Endothelial cell of umbilical vein (primary cell): ENCODE results near the gene IDNK. TPM values are rescaled to one million over a fixed set of nuclear protein-coding genes. Genes with fewer than 3 reads are reported as not detected.

Source experiments
- BruUV-seq: library from RNA; stranded (reverse); fragments of 400-500 nt; replicated peaks from 2 replicates; lab custom pipeline; 2021; lab: Mats Ljungman, UMichigan
- CTCF ChIA-PET: fragments of 300-600, 350-600 bp; sonication (Branson Sonifier 250); formaldehyde crosslinking; loops from one replicate; lab custom pipeline; 2021; ENCODE audit warnings: antibody characterized with exemption, inconsistent platforms; lab: Charles Lee
- POLR2A ChIA-PET: fragments of 300-600, 350-600 bp; sonication (Branson Sonifier 250); formaldehyde crosslinking; loops from one replicate; lab custom pipeline; 2021; ENCODE audit warnings: antibody characterized with exemption, inconsistent platforms; lab: Charles Lee
- DNase-seq: peaks from one replicate; pipeline ENCODE4 v3.0.0-alpha.2; 2011; ENCODE audit warnings: low read depth, low spot score
- FAIRE-seq: peaks from 2 replicates; lab custom pipeline; 2011; peaks lifted over from hg19 to GRCh38; lab: Jason Lieb, UNC
- H2AFZ ChIP-seq: 2 replicates; pipeline ENCODE4 v1.6.0; 2012; ENCODE audit warnings: low read depth, low read length, control low read depth, inconsistent platforms
- H3K27ac ChIP-seq: 2 replicates; pipeline ENCODE4 v1.5.1; 2011; ENCODE audit warnings: low read depth, mild to moderate bottlenecking, control low read depth, low read length, moderate library complexity; ENCODE audit not compliant: insufficient read depth
- H3K27me3 ChIP-seq, 2 experiments: 2 replicates each; pipeline versions ENCODE4 v1.6.0 to v1.6.1; 2011; ENCODE audit warnings: low read length in 2 of 2, mixed read lengths in 1 of 2; ENCODE audit not compliant: control insufficient read depth in 2 of 2, insufficient read depth in 2 of 2
- H3K36me3 ChIP-seq, 2 experiments: 2 replicates in 1 of 2; 3 replicates in 1 of 2; pipeline ENCODE4 v1.5.1; 2011; ENCODE audit warnings: low read length in 2 of 2, mild to moderate bottlenecking in 1 of 2, moderate library complexity in 1 of 2; ENCODE audit not compliant: control insufficient read depth in 2 of 2, insufficient read depth in 2 of 2; ENCODE audit errors: extremely low read depth in 1 of 2
- H3K4me1 ChIP-seq: 3 replicates; pipeline ENCODE4 v1.5.1; 2011; ENCODE audit warnings: mild to moderate bottlenecking, low read length; ENCODE audit not compliant: control insufficient read depth, insufficient read depth; ENCODE audit errors: extremely low read depth
- H3K4me2 ChIP-seq: 2 replicates; pipeline ENCODE4 v1.6.1; 2011; ENCODE audit warnings: low read length, control low read depth, mixed read lengths; ENCODE audit not compliant: insufficient read depth
- H3K4me3 ChIP-seq, 3 experiments: fragments of 200-600 bp in 1 of 3; sonication (generic), shearing (Covaris generic) in 1 of 3; replicated peaks in 1 of 3; 2 replicates each; pipeline ENCODE4 v1.5.1; 2011 to 2016; ENCODE audit warnings: control low read depth in 3 of 3, low read length in 3 of 3, mild to moderate bottlenecking in 2 of 3, inconsistent platforms in 1 of 3, low read depth in 1 of 3, moderate library complexity in 1 of 3; ENCODE audit not compliant: insufficient read depth in 1 of 3
- H3K79me2 ChIP-seq: 2 replicates; pipeline ENCODE4 v1.6.0; 2012; ENCODE audit warnings: low read length, inconsistent platforms; ENCODE audit not compliant: control insufficient read depth, insufficient read depth
- H3K9ac ChIP-seq: replicated peaks from 2 replicates; pipeline ENCODE3; 2011; ENCODE audit warnings: low read length, control low read depth; ENCODE audit not compliant: insufficient read depth; ENCODE audit errors: extremely low read depth
- H3K9me1 ChIP-seq: replicated peaks from 3 replicates; pipeline ENCODE4 v1.6.0; 2011; ENCODE audit warnings: mild to moderate bottlenecking, low read length; ENCODE audit not compliant: control insufficient read depth, insufficient read depth; ENCODE audit errors: extremely low read depth
- H3K9me3 ChIP-seq: replicated peaks from 2 replicates; pipeline ENCODE4 v1.5.1; 2012; ENCODE audit warnings: low read length, inconsistent platforms; ENCODE audit not compliant: control insufficient read depth, insufficient read depth
- H4K20me1 ChIP-seq: replicated peaks from 2 replicates; pipeline ENCODE3; 2011; ENCODE audit warnings: mild to moderate bottlenecking, low read length; ENCODE audit not compliant: control insufficient read depth, insufficient read depth; ENCODE audit errors: extremely low read depth
- FOS ChIP-seq: IDR thresholded peaks from 2 replicates; pipeline ENCODE4 v1.6.1; 2011; ENCODE audit warnings: mild to moderate bottlenecking, low read length, moderate library complexity, borderline replicate concordance; ENCODE audit not compliant: insufficient read depth
- GATA2 ChIP-seq: IDR thresholded peaks from 2 replicates; pipeline ENCODE4 v1.7.0; 2011; ENCODE audit warnings: low read depth, mild to moderate bottlenecking, moderate library complexity, mixed read lengths, low read length; ENCODE audit not compliant: insufficient read length, insufficient read depth
- JUN ChIP-seq: IDR thresholded peaks from 2 replicates; pipeline ENCODE4 v1.6.1; 2011; ENCODE audit warnings: borderline replicate concordance, low read depth; ENCODE audit not compliant: insufficient read length, insufficient read depth
- MYC ChIP-seq: IDR thresholded peaks from one replicate; pipeline ENCODE4 v1.6.1; 2011; ENCODE audit warnings: mild to moderate bottlenecking, low read depth, low read length
- POLR2A ChIP-seq: IDR thresholded peaks from 2 replicates; pipeline ENCODE4 v1.6.1; 2012; ENCODE audit warnings: low read depth, mild to moderate bottlenecking, control low read depth, low read length
- POLR2AphosphoS5 ChIP-seq: IDR thresholded peaks from 2 replicates; pipeline ENCODE4 v1.6.1; 2012; ENCODE audit warnings: low read depth, mild to moderate bottlenecking, control low read depth, low read length, moderate library complexity; ENCODE audit not compliant: insufficient read depth
- dilution Hi-C: fragments of 300-500 bp; cut with MboI; formaldehyde crosslinking; loops from one replicate; pipeline ENCODE4 v1.15.0; 2019; ENCODE audit warnings: low sequenced_read_pairs; ENCODE audit not compliant: extremely low pct_ligation_motif_present
- intact Hi-C: fragments of 100-400 bp; cut with micrococcal nuclease; formaldehyde crosslinking; loops from one replicate; pipeline ENCODE4 v1.10.0; 2022
- polyA plus RNA-seq, 4 experiments: library from polyadenylated mRNA; depleted of rRNA in 3 of 4; stranded (reverse) in 3 of 4; unstranded in 1 of 4; fragments of >200 nt; gene quantifications; 2 replicates each; pipeline versions ENCODE4 v1.2.1 to v1.2.3, GENCODE V29; 2011 to 2012; ENCODE audit warnings: missing spikeins in 1 of 4
- total RNA-seq: library from RNA; stranded (reverse); gene quantifications from 2 replicates; pipeline ENCODE4 v1.2.3, GENCODE V29; 2021
- TF ChIP-seq, protein P1 (sequence below): IDR thresholded peaks from 2 replicates; pipeline ENCODE4 v1.6.1; 2011; ENCODE audit not compliant: insufficient read depth, insufficient read length
- TF ChIP-seq, protein P2 (sequence below), 2 donors: IDR thresholded peaks; 1 replicate in 1 of 2; 2 replicates in 1 of 2; pipeline ENCODE4 v1.5.1; 2011; ENCODE audit warnings: low read length in 2 of 2, mild to moderate bottlenecking in 2 of 2, moderate library complexity in 2 of 2, control low read depth in 1 of 2, inconsistent platforms in 1 of 2, low read depth in 1 of 2; ENCODE audit not compliant: insufficient read depth in 1 of 2; ENCODE audit errors: extremely low read depth in 1 of 2

IDNK gene
- total and polyA plus RNA-seq, 2 donors (not counting 3 experiments of a cell fraction or from before 2014, with no cell fraction given) = 2.7 to 4.5 TPM

DNA sequence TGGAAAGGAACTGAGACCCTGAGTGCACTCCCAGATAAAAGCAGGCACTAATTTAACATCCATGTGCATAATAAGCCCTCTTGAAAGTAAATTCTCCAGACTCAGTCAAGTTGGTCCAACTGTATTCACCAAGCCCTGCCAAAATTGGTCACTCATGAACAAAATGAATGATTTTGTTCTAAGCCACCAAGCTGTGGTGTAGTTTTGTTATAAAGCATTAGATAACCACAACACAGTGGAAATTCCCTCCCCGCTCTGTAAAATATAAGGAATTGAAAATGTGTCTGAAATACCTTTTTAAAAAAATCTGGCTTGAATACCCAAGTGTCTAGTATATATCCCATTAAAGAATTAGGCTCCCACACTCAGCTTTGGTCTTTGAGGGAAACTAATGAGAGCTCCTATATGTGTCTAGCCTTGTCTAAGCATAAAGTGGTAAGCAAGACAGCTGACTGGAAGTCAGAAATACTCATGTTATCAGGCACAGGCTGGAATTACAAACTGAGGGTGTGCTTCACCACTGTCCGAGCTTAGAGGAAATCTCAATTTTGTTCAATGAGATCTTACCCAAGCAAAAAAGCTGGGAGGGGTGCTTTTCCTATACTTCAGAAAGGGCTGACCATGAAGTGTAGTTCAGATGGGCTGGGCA lies 33.2 kb downstream of the IDNK start:
- no peaks in the 10 kb centered on the region for H3K4me1 ChIP-seq
- H2AFZ ChIP-seq = no peak overlapping the region
- no peak overlapping the region for H3K4me2 ChIP-seq
- dilution Hi-C loops = no loop called here
- no peak overlapping the region for H3K27ac ChIP-seq
- no TSS peak for BruUV-seq
- ChIA-PET CTCF (interaction anchor here (1.0 to 1.7 kb wide), 3 partner anchors 10 to 36 kb away, joined by 3 to 5 read pairs (median 3); no protein-coding TSS in a partner anchor), POLR2A (no interaction called here)
- peaks cover 12 to 26% of the 10 kb centered on the region in 2 experiments for H3K36me3 ChIP-seq
- no peaks in the 10 kb centered on the region for H3K9me1 ChIP-seq
- no peak overlapping the region for H3K9ac ChIP-seq
- FAIRE-seq = no peak
- H3K9me3 ChIP-seq = no peaks in the 10 kb centered on the region
- DNase-seq = no peak
- no peaks in the 10 kb centered on the region for H4K20me1 ChIP-seq
- H3K27me3 ChIP-seq = no peaks in the 10 kb centered on the region
- no peak overlapping the region for H3K4me3 ChIP-seq
- intact Hi-C loops = no loop called here
- peaks cover 8% of the 10 kb centered on the region for H3K79me2 ChIP-seq
- TF ChIP-seq GATA2 = no peak
- no peak for TF ChIP-seq POLR2AphosphoS5
- TF ChIP-seq JUN = no peak
- TF ChIP-seq, protein P1, sequence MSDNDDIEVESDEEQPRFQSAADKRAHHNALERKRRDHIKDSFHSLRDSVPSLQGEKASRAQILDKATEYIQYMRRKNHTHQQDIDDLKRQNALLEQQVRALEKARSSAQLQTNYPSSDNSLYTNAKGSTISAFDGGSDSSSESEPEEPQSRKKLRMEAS = no peak
- no peak for TF ChIP-seq FOS
- TF ChIP-seq MYC = no peak
- TF ChIP-seq, protein P2, sequence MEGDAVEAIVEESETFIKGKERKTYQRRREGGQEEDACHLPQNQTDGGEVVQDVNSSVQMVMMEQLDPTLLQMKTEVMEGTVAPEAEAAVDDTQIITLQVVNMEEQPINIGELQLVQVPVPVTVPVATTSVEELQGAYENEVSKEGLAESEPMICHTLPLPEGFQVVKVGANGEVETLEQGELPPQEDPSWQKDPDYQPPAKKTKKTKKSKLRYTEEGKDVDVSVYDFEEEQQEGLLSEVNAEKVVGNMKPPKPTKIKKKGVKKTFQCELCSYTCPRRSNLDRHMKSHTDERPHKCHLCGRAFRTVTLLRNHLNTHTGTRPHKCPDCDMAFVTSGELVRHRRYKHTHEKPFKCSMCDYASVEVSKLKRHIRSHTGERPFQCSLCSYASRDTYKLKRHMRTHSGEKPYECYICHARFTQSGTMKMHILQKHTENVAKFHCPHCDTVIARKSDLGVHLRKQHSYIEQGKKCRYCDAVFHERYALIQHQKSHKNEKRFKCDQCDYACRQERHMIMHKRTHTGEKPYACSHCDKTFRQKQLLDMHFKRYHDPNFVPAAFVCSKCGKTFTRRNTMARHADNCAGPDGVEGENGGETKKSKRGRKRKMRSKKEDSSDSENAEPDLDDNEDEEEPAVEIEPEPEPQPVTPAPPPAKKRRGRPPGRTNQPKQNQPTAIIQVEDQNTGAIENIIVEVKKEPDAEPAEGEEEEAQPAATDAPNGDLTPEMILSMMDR (IDR thresholded peaks at IDR 0.05; ENCODE audit: extremely low read depth in 1 of 2, insufficient read depth in 1 of 2, low read depth in 1 of 2, low read length in 2 of 2) = no peak
- TF ChIP-seq POLR2A = no peak
